Measurements from ENCODE around the gene ATAD3C.

DNA sequence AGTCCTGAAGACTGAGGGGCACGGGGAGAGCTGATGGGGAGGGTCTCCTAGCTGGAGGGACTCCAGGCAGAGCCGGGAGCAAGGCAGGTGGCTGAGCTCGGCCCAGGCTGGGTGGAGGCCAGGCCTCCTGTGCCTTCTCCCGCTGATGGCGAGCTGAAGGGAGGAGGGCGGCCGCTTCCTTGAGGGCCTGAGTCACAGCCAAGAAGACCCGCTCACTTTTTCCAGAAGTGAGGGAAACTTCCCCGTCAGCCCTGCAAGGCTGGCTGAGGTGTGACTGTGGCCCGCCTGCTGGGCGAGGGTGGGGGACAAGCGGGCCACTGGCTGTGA is 15.7 kb upstream of the ATAD3C start:
- TF ChIP-seq, protein P1, sequence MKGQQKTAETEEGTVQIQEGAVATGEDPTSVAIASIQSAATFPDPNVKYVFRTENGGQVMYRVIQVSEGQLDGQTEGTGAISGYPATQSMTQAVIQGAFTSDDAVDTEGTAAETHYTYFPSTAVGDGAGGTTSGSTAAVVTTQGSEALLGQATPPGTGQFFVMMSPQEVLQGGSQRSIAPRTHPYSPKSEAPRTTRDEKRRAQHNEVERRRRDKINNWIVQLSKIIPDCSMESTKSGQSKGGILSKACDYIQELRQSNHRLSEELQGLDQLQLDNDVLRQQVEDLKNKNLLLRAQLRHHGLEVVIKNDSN (IDR thresholded peaks at IDR 0.05; ENCODE audit: borderline replicate concordance, low read depth): no peak
- TF ChIP-seq, protein P2, sequence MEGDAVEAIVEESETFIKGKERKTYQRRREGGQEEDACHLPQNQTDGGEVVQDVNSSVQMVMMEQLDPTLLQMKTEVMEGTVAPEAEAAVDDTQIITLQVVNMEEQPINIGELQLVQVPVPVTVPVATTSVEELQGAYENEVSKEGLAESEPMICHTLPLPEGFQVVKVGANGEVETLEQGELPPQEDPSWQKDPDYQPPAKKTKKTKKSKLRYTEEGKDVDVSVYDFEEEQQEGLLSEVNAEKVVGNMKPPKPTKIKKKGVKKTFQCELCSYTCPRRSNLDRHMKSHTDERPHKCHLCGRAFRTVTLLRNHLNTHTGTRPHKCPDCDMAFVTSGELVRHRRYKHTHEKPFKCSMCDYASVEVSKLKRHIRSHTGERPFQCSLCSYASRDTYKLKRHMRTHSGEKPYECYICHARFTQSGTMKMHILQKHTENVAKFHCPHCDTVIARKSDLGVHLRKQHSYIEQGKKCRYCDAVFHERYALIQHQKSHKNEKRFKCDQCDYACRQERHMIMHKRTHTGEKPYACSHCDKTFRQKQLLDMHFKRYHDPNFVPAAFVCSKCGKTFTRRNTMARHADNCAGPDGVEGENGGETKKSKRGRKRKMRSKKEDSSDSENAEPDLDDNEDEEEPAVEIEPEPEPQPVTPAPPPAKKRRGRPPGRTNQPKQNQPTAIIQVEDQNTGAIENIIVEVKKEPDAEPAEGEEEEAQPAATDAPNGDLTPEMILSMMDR (IDR thresholded peaks at IDR 0.05): no peak

Data from SK-N-SH (cell line).